HEK293 (cell line): ENCODE measurements around the gene SPC25.

Source experiments
- CTCF ChIA-PET: fragments of 350-600 bp; formaldehyde crosslinking; extraction: SDS; loops from one replicate; lab custom pipeline; 2021; ENCODE audit warnings: antibody characterized with exemption; lab: Yijun Ruan, JAX
- POLR2A ChIA-PET: fragments of 300-600 bp; formaldehyde crosslinking; extraction: SDS; loops from one replicate; lab custom pipeline; 2020; ENCODE audit warnings: antibody characterized with exemption, inconsistent platforms; lab: Yijun Ruan, JAX
- H3K27ac ChIP-seq: fragments of 200-500 bp; sonication (Bioruptor generic); 2 replicates; pipeline ENCODE4 v1.5.1; 2014; ENCODE audit warnings: low read depth, low read length, control low read depth, inconsistent platforms; ENCODE audit errors: extremely low read depth
- H3K36me3 ChIP-seq, 2 experiments: fragments of 200-500 bp in 1 of 2; sonication (Bioruptor generic) in 1 of 2; 1 replicate in 1 of 2; 2 replicates in 1 of 2; pipeline ENCODE4 v1.5.1; 2014 to 2017; ENCODE audit warnings: inconsistent platforms in 2 of 2, low read length in 2 of 2; ENCODE audit not compliant: control insufficient read depth in 2 of 2, insufficient read depth in 1 of 2
- H3K4me1 ChIP-seq: fragments of 200-500 bp; sonication (Bioruptor generic); 2 replicates; pipeline ENCODE4 v1.5.1; 2014; ENCODE audit warnings: mild to moderate bottlenecking, low read length, inconsistent platforms; ENCODE audit not compliant: control insufficient read depth, insufficient read depth
- H3K4me3 ChIP-seq: 2 replicates; pipeline ENCODE4 v1.5.1; 2011; ENCODE audit warnings: low read depth, mild to moderate bottlenecking, control low read depth, low read length, moderate library complexity
- H3K9me3 ChIP-seq: fragments of 200-500 bp; sonication (Bioruptor generic); 2 replicates; pipeline ENCODE4 v1.5.1; 2014; ENCODE audit warnings: low read depth, low read length, inconsistent platforms; ENCODE audit not compliant: control insufficient read depth, insufficient read depth
- EGR2 ChIP-seq: fragments of 450-650 bp; formaldehyde crosslinking; IDR thresholded peaks from 2 replicates; pipeline ENCODE4 v1.5.1; 2016; ENCODE audit warnings: low read depth, missing biosample characterization, missing genetic modification characterization
- GLI2 ChIP-seq: fragments of 450-650 bp; formaldehyde crosslinking; IDR thresholded peaks from 2 replicates; pipeline ENCODE4; 2017; ENCODE audit warnings: missing biosample characterization, missing genetic modification characterization, low read depth, borderline replicate concordance
- HOXC10 ChIP-seq: sonication (generic); formaldehyde crosslinking; IDR thresholded peaks from 2 replicates; pipeline ENCODE4 v1.8.1; 2023; ENCODE audit warnings: mild to moderate bottlenecking, missing genetic modification reagents
- KLF7 ChIP-seq: fragments of 450-650 bp; formaldehyde crosslinking; IDR thresholded peaks from 2 replicates; pipeline ENCODE4 v1.5.1; 2016; ENCODE audit warnings: missing biosample characterization, missing genetic modification characterization, borderline replicate concordance
- MEIS1 ChIP-seq: sonication (generic); formaldehyde crosslinking; IDR thresholded peaks from 2 replicates; pipeline ENCODE4 v1.8.1; 2022; ENCODE audit warnings: missing genetic modification reagents, mild to moderate bottlenecking, borderline replicate concordance
- PRDM2 ChIP-seq: fragments of 450-650 bp; formaldehyde crosslinking; IDR thresholded peaks from 2 replicates; pipeline ENCODE4 v1.5.1; 2016; ENCODE audit warnings: missing biosample characterization, missing genetic modification characterization, borderline replicate concordance
- YY1 ChIP-seq: fragments of 450-650 bp; formaldehyde crosslinking; IDR thresholded peaks from 2 replicates; pipeline ENCODE4 v1.5.1; 2018; ENCODE audit warnings: missing biosample characterization, missing genetic modification characterization
- ZBTB17 ChIP-seq: fragments of 450-650 bp; formaldehyde crosslinking; IDR thresholded peaks from 2 replicates; pipeline ENCODE4 v1.5.1; 2016; ENCODE audit warnings: missing biosample characterization, missing genetic modification characterization
- ZNF19 ChIP-seq: fragments of 450-650 bp; formaldehyde crosslinking; IDR thresholded peaks from 2 replicates; pipeline ENCODE4; 2016; ENCODE audit warnings: missing biosample characterization, missing genetic modification characterization, low read depth
- ZNF354C ChIP-seq: fragments of 450-650 bp; formaldehyde crosslinking; IDR thresholded peaks from 2 replicates; pipeline ENCODE4 v1.5.1; 2016; ENCODE audit warnings: missing biosample characterization, missing genetic modification characterization, low read depth, borderline replicate concordance
- ZNF366 ChIP-seq: fragments of 450-650 bp; formaldehyde crosslinking; conservative IDR thresholded peaks from 2 replicates; pipeline ENCODE4 v1.5.1; 2016; ENCODE audit warnings: missing biosample characterization, missing genetic modification characterization
- ZNF518A ChIP-seq: fragments of 450-650 bp; formaldehyde crosslinking; conservative IDR thresholded peaks from 2 replicates; pipeline ENCODE4 v1.5.1; 2016; ENCODE audit warnings: low read depth, missing biosample characterization, missing genetic modification characterization
- ZNF585B ChIP-seq: fragments of 450-650 bp; formaldehyde crosslinking; IDR thresholded peaks from 2 replicates; pipeline ENCODE4 v1.5.1; 2016; ENCODE audit warnings: missing biosample characterization, missing genetic modification characterization
- ZNF621 ChIP-seq: fragments of 450-650 bp; formaldehyde crosslinking; IDR thresholded peaks from 2 replicates; pipeline ENCODE4 v1.5.1; 2017; ENCODE audit warnings: missing biosample characterization, missing genetic modification characterization
- ZNF629 ChIP-seq: fragments of 450-650 bp; formaldehyde crosslinking; IDR thresholded peaks from 2 replicates; pipeline ENCODE4 v1.5.1; 2017; ENCODE audit warnings: missing biosample characterization, missing genetic modification characterization
- ZNF768 ChIP-seq: fragments of 450-650 bp; formaldehyde crosslinking; IDR thresholded peaks from 2 replicates; pipeline ENCODE4 v1.5.1; 2018; ENCODE audit warnings: missing biosample characterization, mild to moderate bottlenecking, missing genetic modification characterization
- ZSCAN16 ChIP-seq: fragments of 450-650 bp; formaldehyde crosslinking; IDR thresholded peaks from 2 replicates; pipeline ENCODE4 v1.5.1; 2016; ENCODE audit warnings: missing biosample characterization, missing genetic modification characterization

Gene SPC25

GRCh38 chr2:168939061-168939460 lies 48.8 kb upstream of the SPC25 start:
- Histone ChIP-seq H3K27ac (no peak overlapping the region), H3K9me3 (no peaks in the 10 kb centered on the region), H3K4me1 (no peaks in the 10 kb centered on the region), H3K36me3 (no peaks in the 10 kb centered on the region), H3K4me3 (no peak overlapping the region)
- CTCF ChIA-PET, result interaction anchor here (1.0 kb wide), 1 partner anchor 193 kb away, joined by 4 read pairs; no protein-coding TSS in a partner anchor
- no peak for TF ChIP-seq ZNF621 (tag by site-specific recombination)
- no peak for TF ChIP-seq KLF7 (tag by site-specific recombination)
- TF ChIP-seq YY1 (tag by site-specific recombination), result no peak
- TF ChIP-seq ZNF19 (tag by site-specific recombination), result no peak
- TF ChIP-seq PRDM2, result no peak
- TF ChIP-seq ZNF585B (tag by site-specific recombination), result no peak
- TF ChIP-seq ZSCAN16 (tag by site-specific recombination), result no peak
- TF ChIP-seq ZNF354C (tag by site-specific recombination), result no peak
- POLR2A ChIA-PET, result no interaction called here

- no peaks in the 10 kb centered on the region for H3K4me1 ChIP-seq
- H3K4me3 ChIP-seq, result no peak overlapping the region
- H3K36me3 ChIP-seq, result no peaks in the 10 kb centered on the region
- ChIA-PET CTCF (interaction anchor here (0.6 to 1.7 kb wide), 3 partner anchors 10 to 196 kb away, joined by 3 to 5 read pairs (median 3); no protein-coding TSS in a partner anchor), POLR2A (no interaction called here)
- no peaks in the 10 kb centered on the region for H3K9me3 ChIP-seq
- no peak for TF ChIP-seq ZBTB17
- TF ChIP-seq ZNF768 (tag by site-specific recombination), result no peak
- no peak for TF ChIP-seq EGR2 (tag by site-specific recombination)
- no peak for TF ChIP-seq GLI2 (tag by site-specific recombination)
- no peak for TF ChIP-seq MEIS1 (CRISPR knock-in tag)
- TF ChIP-seq ZNF518A (tag by site-specific recombination), result no peak
- TF ChIP-seq ZNF629 (tag by site-specific recombination), result no peak
- no peak for TF ChIP-seq HOXC10
- no peak for TF ChIP-seq ZNF366 (tag by site-specific recombination)
- no peak overlapping the region for H3K27ac ChIP-seq
These were observed 45.8 kb upstream of the SPC25 start for GRCh38 chr2:168935810-168936581.
